Activated naive CD4-positive, alpha-beta T cell treated with anti-CD3 and anti-CD28 coated beads, Interleukin-2, amount 50 U/mL, for 24 hours (primary cell): Measurements from ENCODE around the gene SOAT1.
A peak's percentile ranks its signal among the peaks of the same experiment; 100 is the strongest.
"Not testable (repeated sequence)": the region's sequence is repeated elsewhere in the genome, so short reads cannot be mapped to it uniquely, and the experiment has no call there.

Experiments
- H3K27ac Mint-ChIP-seq: one replicate; pipeline ENCODE4 v1.8.0; 2021; ENCODE audit warnings: mild to moderate bottlenecking, mixed read lengths
- H3K27me3 Mint-ChIP-seq: one replicate; pipeline ENCODE4 v1.8.0; 2021; ENCODE audit warnings: mixed read lengths
- H3K36me3 Mint-ChIP-seq: one replicate; pipeline ENCODE4 v1.8.0; 2021; ENCODE audit warnings: mixed read lengths
- H3K4me1 Mint-ChIP-seq: one replicate; pipeline ENCODE4 v1.8.0; 2021; ENCODE audit warnings: mixed read lengths
- H3K4me3 Mint-ChIP-seq: one replicate; pipeline ENCODE4 v1.8.0; 2021; ENCODE audit warnings: mild to moderate bottlenecking, mixed read lengths
- H3K9me3 Mint-ChIP-seq: one replicate; pipeline ENCODE4 v1.8.0; 2021; ENCODE audit warnings: mixed read lengths

Gene SOAT1

GRCh38 chr1:179366093-179366800, 72.7 kb downstream of the SOAT1 start:
- Mint-ChIP-seq H3K4me1 (peaks cover 25% of the 10 kb centered on the region), H3K36me3 (no peaks in the 10 kb centered on the region), H3K9me3 (no peaks in the 10 kb centered on the region), H3K27me3 (no peaks in the 10 kb centered on the region), H3K27ac (peak overlapping the region; percentile 100), H3K4me3 (peak overlapping the region; percentile 96)

- no peaks in the 10 kb centered on the region for H3K36me3 Mint-ChIP-seq
- peaks cover 25% of the 10 kb centered on the region for H3K4me1 Mint-ChIP-seq
- H3K4me3 Mint-ChIP-seq = no peak overlapping the region
- H3K27ac Mint-ChIP-seq = peak overlapping the region; percentile 37
- no peaks in the 10 kb centered on the region for H3K27me3 Mint-ChIP-seq
- no peaks in the 10 kb centered on the region for H3K9me3 Mint-ChIP-seq
Observed at GRCh38 chr1:179369751-179370341, 76.2 kb downstream of the SOAT1 start.

GRCh38 chr1:179372160-179372559, 78.6 kb downstream of the SOAT1 start:
- Mint-ChIP-seq H3K9me3 (no peaks in the 10 kb centered on the region), H3K36me3 (no peaks in the 10 kb centered on the region), H3K4me1 (peaks cover 14% of the 10 kb centered on the region), H3K27me3 (no peaks in the 10 kb centered on the region), H3K27ac (no peak overlapping the region), H3K4me3 (no peak overlapping the region)

GRCh38 chr1:179376223-179376622, 82.6 kb downstream of the SOAT1 start:
- H3K9me3 Mint-ChIP-seq = no peaks in the 10 kb centered on the region
- no peaks in the 10 kb centered on the region for H3K4me1 Mint-ChIP-seq
- no peak overlapping the region for H3K27ac Mint-ChIP-seq
- no peaks in the 10 kb centered on the region for H3K27me3 Mint-ChIP-seq
- no peaks in the 10 kb centered on the region for H3K36me3 Mint-ChIP-seq
- H3K4me3 Mint-ChIP-seq = no peak overlapping the region

GRCh38 chr1:179380299-179380698, 86.7 kb downstream of the SOAT1 start:
- Mint-ChIP-seq H3K27ac (no peak overlapping the region), H3K36me3 (no peaks in the 10 kb centered on the region), H3K4me1 (no peaks in the 10 kb centered on the region), H3K9me3 (no peaks in the 10 kb centered on the region), H3K27me3 (no peaks in the 10 kb centered on the region), H3K4me3 (no peak overlapping the region)

GRCh38 chr1:179384027-179384426, 90.4 kb downstream of the SOAT1 start:
- no peaks in the 10 kb centered on the region for H3K36me3 Mint-ChIP-seq
- no peaks in the 10 kb centered on the region for H3K27me3 Mint-ChIP-seq
- H3K4me3 Mint-ChIP-seq = no peak overlapping the region
- H3K27ac Mint-ChIP-seq = no peak overlapping the region
- H3K9me3 Mint-ChIP-seq = no peaks in the 10 kb centered on the region
- no peaks in the 10 kb centered on the region for H3K4me1 Mint-ChIP-seq

- Mint-ChIP-seq H3K27me3 (no peaks in the 10 kb centered on the region), H3K4me3 (no peak overlapping the region), H3K9me3 (no peaks in the 10 kb centered on the region), H3K4me1 (no peaks in the 10 kb centered on the region), H3K27ac (no peak overlapping the region), H3K36me3 (no peaks in the 10 kb centered on the region)
Observed at GRCh38 chr1:179385510-179385909, 91.9 kb downstream of the SOAT1 start.

- Mint-ChIP-seq H3K4me1 (no peaks in the 10 kb centered on the region), H3K9me3 (peaks cover 13% of the 10 kb centered on the region), H3K27ac (no peak overlapping the region), H3K27me3 (peaks cover 1% of the 10 kb centered on the region), H3K4me3 (no peak overlapping the region), H3K36me3 (peaks cover 12% of the 10 kb centered on the region)
Observed at GRCh38 chr1:179393721-179394120, 100.1 kb downstream of the SOAT1 start.

- H3K4me3 Mint-ChIP-seq, H3K9me3 Mint-ChIP-seq, H3K27me3 Mint-ChIP-seq, H3K27ac Mint-ChIP-seq, H3K36me3 Mint-ChIP-seq, H3K4me1 Mint-ChIP-seq: not testable (repeated sequence)
Observed at GRCh38 chr1:179399399-179399798, 105.8 kb downstream of the SOAT1 start.
